ENCODE data around the gene SSTR3. TPM values are rescaled to one million over a fixed set of nuclear protein-coding genes. Genes with fewer than 3 reads are reported as not detected.

SSTR3 gene
- total RNA-seq, 2 donors from 2014 or later, result not detected

DNA sequence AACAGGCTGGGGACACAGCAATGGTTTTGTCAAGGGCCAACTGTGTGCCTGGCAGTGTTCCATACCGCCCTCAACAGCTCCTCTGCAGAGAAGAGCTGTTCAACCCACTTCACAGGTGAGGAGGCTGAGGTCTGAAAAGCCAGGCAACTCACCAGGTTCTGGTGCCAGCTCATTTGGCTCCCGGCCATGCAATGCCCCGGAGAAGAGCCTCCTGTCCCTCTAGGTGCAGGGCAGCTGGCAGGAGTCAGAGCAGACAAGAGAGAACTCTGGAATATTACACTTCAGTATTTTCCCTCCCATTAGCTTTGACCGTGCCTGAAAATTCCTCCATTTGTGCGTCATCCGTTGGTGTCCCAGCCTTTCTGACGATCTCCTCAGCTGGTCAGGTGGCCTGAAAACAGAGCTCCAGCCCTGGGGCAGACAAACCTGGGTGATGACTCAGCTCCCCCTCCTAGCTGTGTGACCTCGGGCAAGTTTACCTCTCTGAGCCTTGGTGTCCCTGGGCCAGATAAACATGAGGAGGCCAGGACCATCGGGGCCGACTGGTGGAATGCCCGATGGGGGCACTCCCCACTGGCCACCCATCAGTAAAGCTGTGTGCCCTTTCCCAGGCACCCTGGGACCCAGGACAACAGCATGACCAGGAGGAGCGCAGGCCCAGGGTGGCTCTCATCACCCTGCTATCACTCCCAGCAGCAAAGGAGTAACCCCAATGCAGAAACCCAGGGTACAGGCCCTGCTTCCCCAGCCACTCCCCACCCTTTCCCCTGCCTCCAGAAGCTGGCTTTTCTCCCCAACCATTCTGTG is 14.6 kb downstream of the SSTR3 start:
- no peaks in the 10 kb centered on the region for H3K9me3 ChIP-seq
- no peaks in the 10 kb centered on the region for H3K36me3 ChIP-seq
- H3K4me1 ChIP-seq, result peaks cover 0 to 50% of the 10 kb centered on the region in 2 donors
- H3K27ac ChIP-seq, result peak overlapping the region; percentile 96 to 98
- TF ChIP-seq, protein P1, sequence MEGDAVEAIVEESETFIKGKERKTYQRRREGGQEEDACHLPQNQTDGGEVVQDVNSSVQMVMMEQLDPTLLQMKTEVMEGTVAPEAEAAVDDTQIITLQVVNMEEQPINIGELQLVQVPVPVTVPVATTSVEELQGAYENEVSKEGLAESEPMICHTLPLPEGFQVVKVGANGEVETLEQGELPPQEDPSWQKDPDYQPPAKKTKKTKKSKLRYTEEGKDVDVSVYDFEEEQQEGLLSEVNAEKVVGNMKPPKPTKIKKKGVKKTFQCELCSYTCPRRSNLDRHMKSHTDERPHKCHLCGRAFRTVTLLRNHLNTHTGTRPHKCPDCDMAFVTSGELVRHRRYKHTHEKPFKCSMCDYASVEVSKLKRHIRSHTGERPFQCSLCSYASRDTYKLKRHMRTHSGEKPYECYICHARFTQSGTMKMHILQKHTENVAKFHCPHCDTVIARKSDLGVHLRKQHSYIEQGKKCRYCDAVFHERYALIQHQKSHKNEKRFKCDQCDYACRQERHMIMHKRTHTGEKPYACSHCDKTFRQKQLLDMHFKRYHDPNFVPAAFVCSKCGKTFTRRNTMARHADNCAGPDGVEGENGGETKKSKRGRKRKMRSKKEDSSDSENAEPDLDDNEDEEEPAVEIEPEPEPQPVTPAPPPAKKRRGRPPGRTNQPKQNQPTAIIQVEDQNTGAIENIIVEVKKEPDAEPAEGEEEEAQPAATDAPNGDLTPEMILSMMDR (IDR thresholded peaks at IDR 0.05), result no peak
- no peaks in the 10 kb centered on the region for H3K27me3 ChIP-seq
- peak; percentile 88 for DNase-seq (ENCODE audit: low spot score)
- peak overlapping the region in 1 of 2 donors; percentile 70 for H3K4me3 ChIP-seq

DNA sequence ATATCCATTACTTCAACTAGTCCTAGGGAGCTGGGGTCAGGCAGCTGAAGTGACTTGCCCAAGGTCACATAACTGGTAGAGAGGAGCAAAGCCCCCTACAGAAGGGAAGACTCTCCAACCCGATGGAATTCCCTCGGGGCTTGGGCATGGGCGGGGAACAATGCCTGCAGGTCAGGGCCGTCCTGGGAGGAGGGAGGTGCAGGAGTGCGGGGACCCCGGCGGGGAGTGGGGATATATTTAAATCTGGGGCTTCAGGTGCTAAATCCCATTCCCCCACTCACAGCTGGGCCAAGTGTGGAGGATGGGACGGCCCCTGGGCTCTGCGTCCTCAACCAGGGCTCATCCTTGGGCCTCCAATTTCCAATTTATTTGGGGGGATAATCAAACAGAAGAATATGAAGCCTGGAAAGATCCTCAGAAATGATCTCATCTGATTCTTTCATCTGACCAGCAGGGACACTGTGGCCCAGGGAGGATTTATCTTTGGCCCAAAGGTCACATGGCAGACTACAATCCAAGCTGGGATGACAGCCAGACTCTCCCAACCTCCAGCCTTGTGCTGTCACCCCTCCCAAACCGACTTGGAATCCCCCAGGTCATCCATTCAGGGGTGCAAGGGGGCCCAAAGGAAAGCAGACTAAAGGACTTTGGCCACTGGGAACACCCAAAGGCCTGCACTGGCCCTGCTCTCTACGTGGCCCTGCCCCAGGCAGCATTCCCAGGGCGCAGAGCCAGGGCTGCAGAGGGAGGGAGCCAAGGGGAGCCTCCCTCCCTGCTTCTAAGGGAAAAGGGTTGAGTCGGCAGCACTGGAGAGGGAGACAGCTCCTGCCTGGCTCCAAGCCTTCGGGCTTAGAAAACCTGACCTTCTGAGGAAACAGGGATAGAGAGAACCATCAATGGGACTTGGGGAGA is 15.5 kb downstream of the SSTR3 start:
- Histone ChIP-seq H3K9me3 (no peaks in the 10 kb centered on the region), H3K4me3 (no peak overlapping the region), H3K27me3 (no peaks in the 10 kb centered on the region), H3K36me3 (no peaks in the 10 kb centered on the region), H3K27ac (peak overlapping the region; percentile 96 to 98), H3K4me1 (peaks cover 0 to 50% of the 10 kb centered on the region in 2 donors)
- TF ChIP-seq, protein P1 (IDR thresholded peaks at IDR 0.05), result peak; percentile 13 to 35
- DNase-seq (ENCODE audit: low spot score), result peak; percentile 87

DNA sequence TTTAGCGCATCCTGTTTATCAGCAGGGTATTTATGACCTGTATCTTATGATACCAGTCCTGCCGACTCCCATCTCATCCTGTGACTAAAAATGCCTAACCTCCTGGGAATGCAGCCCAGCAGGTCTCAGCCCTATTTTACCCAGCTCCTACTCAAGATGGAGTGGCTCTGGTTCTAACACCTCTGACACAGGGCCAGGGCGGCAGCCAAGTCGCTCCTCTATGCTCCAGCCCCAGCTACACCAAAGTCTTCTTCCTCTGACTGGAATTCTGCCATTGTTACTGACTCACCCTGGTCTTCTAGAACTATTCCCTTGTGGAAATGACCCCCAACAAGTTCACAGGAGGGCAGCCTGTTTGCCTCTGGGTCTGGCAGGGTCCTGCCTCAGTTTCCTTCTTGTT is 16.4 kb downstream of the SSTR3 start:
- no peak for DNase-seq (ENCODE audit: low spot score)
- no peaks in the 10 kb centered on the region for H3K27me3 ChIP-seq
- H3K9me3 ChIP-seq, result no peaks in the 10 kb centered on the region
- TF ChIP-seq, protein P1 (IDR thresholded peaks at IDR 0.05), result no peak
- peak overlapping the region; percentile 96 to 98 for H3K27ac ChIP-seq
- H3K4me1 ChIP-seq, result peaks cover 0 to 50% of the 10 kb centered on the region in 2 donors
- no peak overlapping the region for H3K4me3 ChIP-seq
- H3K36me3 ChIP-seq, result no peaks in the 10 kb centered on the region

DNA sequence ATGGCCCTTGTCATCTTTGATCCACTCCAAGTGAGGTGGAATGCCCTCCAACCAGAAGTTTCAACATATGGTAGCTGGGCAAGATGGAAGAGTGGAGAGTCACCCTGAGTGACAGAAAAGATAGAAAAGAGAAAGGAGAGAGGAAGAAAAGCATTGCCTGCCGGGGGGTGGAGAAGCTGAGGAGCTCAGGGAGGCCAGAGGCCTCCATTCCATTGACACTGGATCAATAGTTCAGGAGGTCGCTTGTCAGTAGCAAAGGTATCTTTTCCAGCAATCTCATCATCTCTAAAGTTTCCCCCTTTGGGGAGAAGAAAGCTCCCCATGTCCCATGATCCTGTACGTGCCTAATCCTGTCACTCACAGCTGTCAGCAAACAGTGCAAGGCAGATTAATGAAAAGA is 17.5 kb downstream of the SSTR3 start:
- TF ChIP-seq, protein P1 (IDR thresholded peaks at IDR 0.05), result no peak
- Histone ChIP-seq H3K4me3 (no peak overlapping the region), H3K27ac (no peak overlapping the region), H3K4me1 (peaks cover 0 to 52% of the 10 kb centered on the region in 2 donors), H3K36me3 (no peaks in the 10 kb centered on the region), H3K9me3 (no peaks in the 10 kb centered on the region), H3K27me3 (no peaks in the 10 kb centered on the region)
- no peak for DNase-seq (ENCODE audit: low spot score)

DNA sequence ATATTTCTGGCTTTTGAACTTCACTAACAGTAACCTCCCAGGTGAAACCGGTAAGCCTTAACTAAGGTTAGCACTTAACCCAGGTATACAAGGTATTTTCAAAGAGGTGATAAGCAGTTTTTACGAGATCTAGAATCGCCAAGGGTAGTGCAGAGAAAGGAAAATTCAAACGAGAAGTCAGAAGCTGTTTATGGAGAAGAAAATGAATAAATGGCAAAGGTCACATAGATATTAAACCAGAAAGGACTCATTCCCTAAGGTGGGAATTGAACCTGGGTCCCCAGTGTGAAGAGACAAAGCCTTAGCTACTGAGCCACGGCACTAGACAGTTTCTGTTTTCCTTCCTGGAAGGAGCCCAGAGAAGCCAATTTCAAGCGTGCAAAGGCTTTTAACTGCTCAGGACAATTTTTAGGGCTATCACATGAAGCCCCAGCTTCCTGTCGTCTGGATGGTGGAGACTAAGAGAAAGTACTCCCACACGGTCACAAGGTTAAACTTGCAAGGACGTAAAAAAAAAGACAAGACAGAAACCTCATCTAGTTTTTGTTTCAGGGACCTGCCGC is 18.6 kb downstream of the SSTR3 start:
- TF ChIP-seq, protein P1 (IDR thresholded peaks at IDR 0.05), result no peak
- Histone ChIP-seq H3K27ac (peak overlapping the region; percentile 22 to 47), H3K9me3 (no peaks in the 10 kb centered on the region), H3K4me3 (no peak overlapping the region), H3K4me1 (peaks cover 0 to 56% of the 10 kb centered on the region in 2 donors), H3K36me3 (no peaks in the 10 kb centered on the region), H3K27me3 (no peaks in the 10 kb centered on the region)
- no peak for DNase-seq (ENCODE audit: low spot score)
